OCI-LY7 (cell line): ENCODE results near the gene HIF1AN.

ENCODE experiments used
- CTCF ChIP-seq: fragments of 200-600 bp; sonication (generic); conservative IDR thresholded peaks from 2 replicates; pipeline ENCODE4 v1.5.1; 2014; ENCODE audit warnings: mild to moderate bottlenecking, antibody characterized with exemption, low read length, moderate library complexity, mixed read lengths
- EZH2phosphoT487 ChIP-seq: fragments of 200-600 bp; sonication (generic); IDR thresholded peaks from 2 replicates; pipeline ENCODE4 v1.6.1; 2018; ENCODE audit warnings: low read depth, borderline replicate concordance, mild to moderate bottlenecking, mixed run types, antibody characterized with exemption, low read length, moderate library complexity, mixed read lengths

DNA sequence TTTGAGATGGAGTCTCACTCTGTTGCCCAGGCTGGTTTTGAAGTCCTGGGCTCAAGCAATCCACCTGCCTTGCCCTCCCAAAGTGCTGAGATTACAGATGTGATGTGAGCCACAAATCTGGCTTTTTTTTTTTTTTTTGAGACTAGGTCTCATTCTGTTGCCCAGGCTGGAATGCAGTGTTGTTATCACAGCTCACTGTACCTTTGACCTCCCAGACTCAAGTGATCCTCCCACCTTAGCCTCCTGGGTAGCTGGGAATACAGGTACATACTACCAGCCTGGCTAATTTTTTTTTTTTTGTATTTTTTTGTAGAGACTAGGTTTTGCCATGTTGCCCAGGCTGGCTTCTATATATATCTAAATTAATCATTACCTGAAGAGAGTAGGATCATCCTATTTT is 62.4 kb downstream of the HIF1AN start:
- no peak for TF ChIP-seq CTCF
- no peak for TF ChIP-seq EZH2phosphoT487
